ENCODE results near the gene ENOX1. TPM values are rescaled to one million over a fixed set of nuclear protein-coding genes. Genes with fewer than 3 reads are reported as not detected.
A peak's percentile ranks its signal among the peaks of the same experiment; 100 is the strongest.

Gene ENOX1
- polyA plus RNA-seq, 2 of the 4 experiments (the other 2 are of a cell fraction) = 0.28 to 0.41 TPM

DNA sequence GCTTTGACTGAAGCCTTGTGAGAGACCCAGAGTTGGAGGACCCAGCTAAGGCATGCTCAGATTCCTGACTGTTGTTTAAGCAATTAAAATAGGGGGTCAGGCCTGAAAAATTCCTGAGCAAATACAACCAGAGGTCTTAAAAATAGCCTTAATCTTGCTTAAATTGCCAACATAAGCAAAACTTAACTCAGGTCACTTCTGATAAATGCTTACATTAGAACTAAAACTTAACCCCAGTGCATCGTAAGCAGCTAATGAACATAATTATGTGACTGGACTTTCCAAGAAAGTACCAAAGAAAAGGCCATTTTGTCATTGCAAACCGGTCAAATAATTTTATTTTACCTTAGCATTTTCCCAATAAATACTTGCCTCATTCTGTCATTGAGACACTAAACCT is 294.5 kb downstream of the ENOX1 start:
- Histone ChIP-seq H3K4me2 (no peak overlapping the region), H3K9me3 (no peaks in the 10 kb centered on the region), H3K27ac (no peak overlapping the region), H3K4me1 (no peaks in the 10 kb centered on the region), H3K4me3 (no peak overlapping the region)
- ATAC-seq (no peak), FAIRE-seq (no peak), DNase-seq (ENCODE audit: low read depth in 1 of 2, low spot score in 1 of 2) (no peak)
- WGBS (ENCODE audit: missing lambda C conversion rate) = 61% methylated on average over 2 of the region's 2 CpGs
- ChIA-PET CTCF (no interaction called here), POLR2A (interaction anchor here (0.6 kb wide), 1 partner anchor 15 kb away, joined by 7 read pairs; no protein-coding TSS in a partner anchor)
- peak; percentile 40 for TF ChIP-seq MAFK (IDR thresholded peaks at IDR 0.05; ENCODE audit: partially characterized antibody)
- TF ChIP-seq RAD21 (conservative IDR thresholded peaks at IDR 0.05 in 1 of 2, IDR thresholded peaks at IDR 0.05 in 1 of 2) = no peak

- TF ChIP-seq, protein P1, sequence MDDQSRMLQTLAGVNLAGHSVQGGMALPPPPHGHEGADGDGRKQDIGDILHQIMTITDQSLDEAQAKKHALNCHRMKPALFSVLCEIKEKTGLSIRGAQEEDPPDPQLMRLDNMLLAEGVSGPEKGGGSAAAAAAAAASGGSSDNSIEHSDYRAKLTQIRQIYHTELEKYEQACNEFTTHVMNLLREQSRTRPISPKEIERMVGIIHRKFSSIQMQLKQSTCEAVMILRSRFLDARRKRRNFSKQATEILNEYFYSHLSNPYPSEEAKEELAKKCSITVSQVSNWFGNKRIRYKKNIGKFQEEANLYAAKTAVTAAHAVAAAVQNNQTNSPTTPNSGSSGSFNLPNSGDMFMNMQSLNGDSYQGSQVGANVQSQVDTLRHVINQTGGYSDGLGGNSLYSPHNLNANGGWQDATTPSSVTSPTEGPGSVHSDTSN (IDR thresholded peaks at IDR 0.05) = no peak
- TF ChIP-seq HOXB13 (CRISPR knock-in tag; IDR thresholded peaks at IDR 0.05; ENCODE audit: low read depth) (no peak), RARB (CRISPR knock-in tag; IDR thresholded peaks at IDR 0.05) (no peak), USF2 (IDR thresholded peaks at IDR 0.05) (no peak), MAFK (IDR thresholded peaks at IDR 0.05; ENCODE audit: partially characterized antibody) (no peak), BHLHE40 (IDR thresholded peaks at IDR 0.05; ENCODE audit: low read depth, low read length) (no peak), CEBPB (IDR thresholded peaks at IDR 0.05) (no peak), EP300 (IDR thresholded peaks at IDR 0.05) (no peak), MYC (IDR thresholded peaks at IDR 0.05; ENCODE audit: borderline replicate concordance, low read length) (no peak), ZNF302 (CRISPR knock-in tag; IDR thresholded peaks at IDR 0.05) (no peak), TP53 (CRISPR knock-in tag; IDR thresholded peaks at IDR 0.05) (no peak), HOXA7 (CRISPR knock-in tag; IDR thresholded peaks at IDR 0.05) (no peak)
- TF ChIP-seq, protein P2, sequence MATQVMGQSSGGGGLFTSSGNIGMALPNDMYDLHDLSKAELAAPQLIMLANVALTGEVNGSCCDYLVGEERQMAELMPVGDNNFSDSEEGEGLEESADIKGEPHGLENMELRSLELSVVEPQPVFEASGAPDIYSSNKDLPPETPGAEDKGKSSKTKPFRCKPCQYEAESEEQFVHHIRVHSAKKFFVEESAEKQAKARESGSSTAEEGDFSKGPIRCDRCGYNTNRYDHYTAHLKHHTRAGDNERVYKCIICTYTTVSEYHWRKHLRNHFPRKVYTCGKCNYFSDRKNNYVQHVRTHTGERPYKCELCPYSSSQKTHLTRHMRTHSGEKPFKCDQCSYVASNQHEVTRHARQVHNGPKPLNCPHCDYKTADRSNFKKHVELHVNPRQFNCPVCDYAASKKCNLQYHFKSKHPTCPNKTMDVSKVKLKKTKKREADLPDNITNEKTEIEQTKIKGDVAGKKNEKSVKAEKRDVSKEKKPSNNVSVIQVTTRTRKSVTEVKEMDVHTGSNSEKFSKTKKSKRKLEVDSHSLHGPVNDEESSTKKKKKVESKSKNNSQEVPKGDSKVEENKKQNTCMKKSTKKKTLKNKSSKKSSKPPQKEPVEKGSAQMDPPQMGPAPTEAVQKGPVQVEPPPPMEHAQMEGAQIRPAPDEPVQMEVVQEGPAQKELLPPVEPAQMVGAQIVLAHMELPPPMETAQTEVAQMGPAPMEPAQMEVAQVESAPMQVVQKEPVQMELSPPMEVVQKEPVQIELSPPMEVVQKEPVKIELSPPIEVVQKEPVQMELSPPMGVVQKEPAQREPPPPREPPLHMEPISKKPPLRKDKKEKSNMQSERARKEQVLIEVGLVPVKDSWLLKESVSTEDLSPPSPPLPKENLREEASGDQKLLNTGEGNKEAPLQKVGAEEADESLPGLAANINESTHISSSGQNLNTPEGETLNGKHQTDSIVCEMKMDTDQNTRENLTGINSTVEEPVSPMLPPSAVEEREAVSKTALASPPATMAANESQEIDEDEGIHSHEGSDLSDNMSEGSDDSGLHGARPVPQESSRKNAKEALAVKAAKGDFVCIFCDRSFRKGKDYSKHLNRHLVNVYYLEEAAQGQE (IDR thresholded peaks at IDR 0.05) = no peak
- Histone ChIP-seq H3K4me1 (no peaks in the 10 kb centered on the region), H3K27ac (no peak overlapping the region), H3K4me2 (no peak overlapping the region), H3K9me3 (no peaks in the 10 kb centered on the region), H3K4me3 (no peak overlapping the region)
- no peak for DNase-seq (ENCODE audit: low read depth in 1 of 2, low spot score in 1 of 2)
- CTCF ChIA-PET = no interaction called here
- no peak for FAIRE-seq
- POLR2A ChIA-PET = no interaction called here
- no peak for ATAC-seq
- 100% methylated on average over 1 of the region's 3 CpGs for WGBS (ENCODE audit: missing lambda C conversion rate)
Measured at GRCh38 chr13:43489233-43489632, 297.5 kb downstream of the ENOX1 start.

- FAIRE-seq (no peak), ATAC-seq (no peak), DNase-seq (ENCODE audit: low read depth in 1 of 2, low spot score in 1 of 2) (no peak)
- no peak overlapping the region for H3K4me2 ChIP-seq
- H3K9me3 ChIP-seq = no peaks in the 10 kb centered on the region
- no peak overlapping the region for H3K27ac ChIP-seq
- 87% methylated on average over 2 of the region's 2 CpGs for WGBS (ENCODE audit: missing lambda C conversion rate)
- TF ChIP-seq JUN (IDR thresholded peaks at IDR 0.05) (no peak), JUNB (IDR thresholded peaks at IDR 0.05) (no peak), KDM5A (IDR thresholded peaks at IDR 0.05) (no peak), MAFK (IDR thresholded peaks at IDR 0.05; ENCODE audit: partially characterized antibody) (no peak), RCOR1 (IDR thresholded peaks at IDR 0.05; ENCODE audit: low read depth, low read length) (no peak), GATA3 (IDR thresholded peaks at IDR 0.05; ENCODE audit: borderline replicate concordance) (no peak), CBX8 (IDR thresholded peaks at IDR 0.05) (no peak), NPAS2 (CRISPR knock-in tag; IDR thresholded peaks at IDR 0.05; ENCODE audit: borderline replicate concordance) (no peak), NR3C1 (IDR thresholded peaks at IDR 0.05) (no peak)
- CTCF ChIA-PET = no interaction called here
- no peak overlapping the region for H3K4me3 ChIP-seq
- H3K4me1 ChIP-seq = no peaks in the 10 kb centered on the region
- POLR2A ChIA-PET = no interaction called here
Measured at GRCh38 chr13:43487885-43488284, 298.9 kb downstream of the ENOX1 start.
